ENCODE results near the gene AQP12B.

Gene AQP12B

DNA sequence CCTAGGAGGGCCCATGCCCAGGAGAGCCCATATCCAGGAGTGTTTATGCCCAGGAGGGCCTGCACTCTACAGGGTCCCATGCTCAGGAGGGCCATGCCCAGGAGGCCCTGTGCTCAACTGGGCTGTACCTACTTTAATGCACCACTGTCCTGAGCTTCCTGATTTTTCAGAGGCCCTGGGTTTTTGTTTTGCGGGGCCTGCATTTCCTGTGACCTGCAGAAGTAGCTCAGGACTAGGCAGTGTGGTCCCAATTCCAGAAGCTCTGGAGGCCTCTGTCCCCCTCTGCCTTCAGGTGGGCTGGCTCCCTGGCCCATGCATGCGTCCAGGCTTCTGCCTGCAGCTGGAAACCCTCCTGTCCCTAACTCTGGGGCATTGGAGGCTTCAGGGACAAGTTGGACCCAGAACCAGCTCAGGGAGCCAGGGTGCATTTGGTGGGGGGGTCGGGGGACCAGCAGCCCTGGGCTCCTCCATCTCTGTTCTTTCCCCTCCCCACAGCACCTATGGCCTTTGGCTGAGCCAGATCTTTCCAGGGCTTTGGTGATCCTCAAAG is 46.6 kb downstream of the AQP12B start:
- Histone ChIP-seq H3K4me3 (ENCODE audit: low read depth in 1 of 2, low read length in 2 of 2) (no peak overlapping the region), H3K4me1 (ENCODE audit: insufficient read depth, low read length) (no peaks in the 10 kb centered on the region), H3K4me2 (ENCODE audit: insufficient read depth, low read length) (no peak overlapping the region), H3K36me3 (ENCODE audit: insufficient read depth, low read length) (no peaks in the 10 kb centered on the region), H3K27me3 (ENCODE audit: insufficient read depth, low read length, poor library complexity) (no peaks in the 10 kb centered on the region), H3K9ac (ENCODE audit: low read depth, low read length) (no peak overlapping the region), H2AFZ (ENCODE audit: low read depth, low read length) (no peak overlapping the region), H4K20me1 (ENCODE audit: insufficient read depth, low read length) (no peaks in the 10 kb centered on the region), H3K27ac (ENCODE audit: low read length) (no peak overlapping the region), H3K79me2 (ENCODE audit: insufficient read depth, low read length) (no peaks in the 10 kb centered on the region), H3K9me3 (ENCODE audit: insufficient read depth, low read length, severe bottlenecking) (peaks cover 18% of the 10 kb centered on the region)
- DNase-seq = no peak
- TF ChIP-seq EZH2 (IDR thresholded peaks at IDR 0.05; ENCODE audit: borderline replicate concordance, low read depth, low read length, severe bottlenecking) = no peak
- TF ChIP-seq CTCF (IDR thresholded peaks at IDR 0.05; ENCODE audit: borderline replicate concordance, extremely low read depth, low read length, poor library complexity, severe bottlenecking) = no peak
- ATAC-seq (ENCODE audit: insufficient read depth, low read depth) = no peak

DNA sequence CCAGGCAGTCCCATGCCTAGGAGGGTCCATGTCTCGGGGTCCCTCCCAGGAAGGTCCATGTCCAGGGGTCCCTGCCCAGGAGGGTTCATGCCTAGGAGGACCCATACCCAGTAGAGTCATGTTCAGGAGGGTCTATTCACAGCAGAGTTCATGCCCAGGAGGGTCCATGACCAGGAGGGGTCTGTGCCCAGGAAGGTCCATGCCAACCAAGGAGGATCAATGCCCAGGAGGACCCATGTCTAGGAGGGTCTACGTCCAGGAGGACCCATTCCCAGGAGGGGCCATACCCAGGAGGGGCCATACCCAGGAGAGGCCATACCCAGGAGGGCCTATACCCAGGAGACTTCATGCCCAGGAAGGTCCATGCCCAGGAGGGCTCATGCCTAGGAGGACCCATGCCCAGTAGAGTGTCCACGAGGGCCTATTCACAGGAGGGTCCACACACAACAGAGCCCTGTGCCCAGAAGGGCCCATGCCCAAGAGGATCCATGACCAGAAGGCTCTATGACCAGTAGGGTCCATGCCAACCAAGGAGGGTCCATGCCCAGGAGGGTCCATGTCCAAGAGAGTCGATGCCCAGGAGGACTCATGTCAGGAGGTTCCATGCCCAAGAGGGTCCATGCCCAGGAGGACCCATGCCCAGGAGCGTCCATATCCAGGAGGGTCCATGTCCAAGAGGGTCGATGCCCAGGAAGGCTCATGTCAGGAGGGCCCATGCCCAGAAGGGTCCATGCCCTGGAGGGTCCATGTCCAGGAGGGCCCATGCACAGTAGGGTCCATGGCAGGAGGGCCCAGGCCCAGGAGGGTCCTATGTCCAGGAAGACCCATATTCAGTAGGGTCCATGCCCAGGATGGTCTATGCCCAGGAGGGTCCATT is 47.3 kb downstream of the AQP12B start:
- TF ChIP-seq EZH2 (IDR thresholded peaks at IDR 0.05; ENCODE audit: borderline replicate concordance, low read depth, low read length, severe bottlenecking) (no peak), CTCF (IDR thresholded peaks at IDR 0.05; ENCODE audit: borderline replicate concordance, extremely low read depth, low read length, poor library complexity, severe bottlenecking) (no peak)
- Histone ChIP-seq H3K27me3 (ENCODE audit: insufficient read depth, low read length, poor library complexity) (no peaks in the 10 kb centered on the region), H4K20me1 (ENCODE audit: insufficient read depth, low read length) (no peaks in the 10 kb centered on the region), H3K4me2 (ENCODE audit: insufficient read depth, low read length) (no peak overlapping the region), H3K79me2 (ENCODE audit: insufficient read depth, low read length) (no peaks in the 10 kb centered on the region), H3K9me3 (ENCODE audit: insufficient read depth, low read length, severe bottlenecking) (peaks cover 18% of the 10 kb centered on the region), H2AFZ (ENCODE audit: low read depth, low read length) (no peak overlapping the region), H3K4me3 (ENCODE audit: low read depth in 1 of 2, low read length in 2 of 2) (no peak overlapping the region), H3K9ac (ENCODE audit: low read depth, low read length) (no peak overlapping the region), H3K36me3 (ENCODE audit: insufficient read depth, low read length) (no peaks in the 10 kb centered on the region), H3K27ac (ENCODE audit: low read length) (no peak overlapping the region), H3K4me1 (ENCODE audit: insufficient read depth, low read length) (no peaks in the 10 kb centered on the region)
- no peak for ATAC-seq (ENCODE audit: insufficient read depth, low read depth)
- no peak for DNase-seq

DNA sequence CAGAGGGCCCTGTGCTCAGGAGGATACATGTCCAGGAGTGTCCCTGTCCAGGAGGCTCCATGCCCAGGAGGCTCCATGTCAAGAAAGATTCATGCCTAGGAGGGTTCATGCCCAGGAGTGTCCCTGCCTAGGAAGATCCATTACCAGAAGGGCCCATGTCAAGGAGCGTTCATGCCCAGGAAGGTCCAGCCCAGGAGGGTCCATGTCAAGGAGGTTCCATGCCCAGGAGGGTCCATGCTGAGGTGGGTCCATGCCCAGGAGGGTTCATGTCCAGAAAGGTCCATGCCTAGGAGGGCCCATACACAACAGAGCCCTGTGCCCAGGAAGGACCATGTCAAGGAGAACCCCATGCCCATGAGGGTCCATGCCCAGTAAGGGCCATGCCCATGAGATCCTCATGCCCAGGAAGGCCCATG is 50.4 kb downstream of the AQP12B start:
- peaks cover 18% of the 10 kb centered on the region for H3K9me3 ChIP-seq (ENCODE audit: insufficient read depth, low read length, severe bottlenecking)
- no peaks in the 10 kb centered on the region for H3K27me3 ChIP-seq (ENCODE audit: insufficient read depth, low read length, poor library complexity)
- no peak overlapping the region for H3K9ac ChIP-seq (ENCODE audit: low read depth, low read length)
- H3K36me3 ChIP-seq (ENCODE audit: insufficient read depth, low read length) = no peaks in the 10 kb centered on the region
- DNase-seq (no peak), ATAC-seq (ENCODE audit: insufficient read depth, low read depth) (no peak)
- no peak overlapping the region for H3K27ac ChIP-seq (ENCODE audit: low read length)
- no peak overlapping the region for H3K4me2 ChIP-seq (ENCODE audit: insufficient read depth, low read length)
- no peak overlapping the region for H3K4me3 ChIP-seq (ENCODE audit: low read depth in 1 of 2, low read length in 2 of 2)
- H2AFZ ChIP-seq (ENCODE audit: low read depth, low read length) = no peak overlapping the region
- no peaks in the 10 kb centered on the region for H4K20me1 ChIP-seq (ENCODE audit: insufficient read depth, low read length)
- H3K4me1 ChIP-seq (ENCODE audit: insufficient read depth, low read length) = no peaks in the 10 kb centered on the region
- H3K79me2 ChIP-seq (ENCODE audit: insufficient read depth, low read length) = no peaks in the 10 kb centered on the region
- TF ChIP-seq CTCF (IDR thresholded peaks at IDR 0.05; ENCODE audit: borderline replicate concordance, extremely low read depth, low read length, poor library complexity, severe bottlenecking) (no peak), EZH2 (IDR thresholded peaks at IDR 0.05; ENCODE audit: borderline replicate concordance, low read depth, low read length, severe bottlenecking) (no peak)
